ENCODE results near the gene KRTAP17-1.
"Not testable (repeated sequence)": the region's sequence is repeated elsewhere in the genome, so short reads cannot be mapped to it uniquely, and the experiment has no call there.

KRTAP17-1 gene

DNA sequence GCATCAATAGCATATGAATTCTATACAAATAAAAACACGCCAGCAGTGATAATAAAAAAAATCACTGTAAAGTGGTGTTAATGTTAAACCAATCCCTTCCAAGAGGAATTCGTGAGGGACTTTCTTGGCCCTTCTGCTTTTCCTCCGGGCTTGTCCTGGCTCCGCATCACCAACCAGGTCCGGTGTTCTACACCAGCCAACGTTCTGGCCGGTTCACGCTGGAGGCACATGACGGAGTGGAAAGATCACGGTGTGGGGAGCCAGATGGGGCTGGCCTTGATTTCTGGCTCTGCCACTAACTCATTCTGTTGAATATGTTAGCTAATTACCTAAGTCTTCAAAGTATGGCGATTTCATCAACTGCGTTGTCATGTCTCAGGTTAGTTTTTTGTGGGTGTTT is 11.4 kb downstream of the KRTAP17-1 start:
- no peak for DNase-seq (ENCODE audit: low read depth in 2 of 2)

DNA sequence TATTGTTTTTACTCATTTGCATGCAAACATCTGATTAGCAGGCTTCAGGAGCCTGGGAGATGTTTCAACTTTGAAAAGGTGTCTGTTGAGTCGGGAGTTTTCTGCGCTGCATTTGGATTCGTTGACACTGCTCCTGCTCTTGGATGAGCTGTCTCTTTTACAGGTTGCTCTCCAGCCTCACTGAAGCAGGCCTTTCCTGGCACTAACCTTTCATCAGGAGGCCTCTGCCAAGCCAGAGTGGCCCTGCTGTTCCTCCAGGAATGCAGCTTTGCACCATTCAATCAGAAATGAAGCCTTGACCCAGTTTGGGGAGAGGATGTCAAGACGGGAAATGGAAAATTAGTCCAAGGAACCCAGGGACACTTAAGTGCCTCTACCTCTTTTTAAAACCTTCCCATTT is 12.5 kb downstream of the KRTAP17-1 start:
- DNase-seq (ENCODE audit: low read depth in 2 of 2), result no peak

DNA sequence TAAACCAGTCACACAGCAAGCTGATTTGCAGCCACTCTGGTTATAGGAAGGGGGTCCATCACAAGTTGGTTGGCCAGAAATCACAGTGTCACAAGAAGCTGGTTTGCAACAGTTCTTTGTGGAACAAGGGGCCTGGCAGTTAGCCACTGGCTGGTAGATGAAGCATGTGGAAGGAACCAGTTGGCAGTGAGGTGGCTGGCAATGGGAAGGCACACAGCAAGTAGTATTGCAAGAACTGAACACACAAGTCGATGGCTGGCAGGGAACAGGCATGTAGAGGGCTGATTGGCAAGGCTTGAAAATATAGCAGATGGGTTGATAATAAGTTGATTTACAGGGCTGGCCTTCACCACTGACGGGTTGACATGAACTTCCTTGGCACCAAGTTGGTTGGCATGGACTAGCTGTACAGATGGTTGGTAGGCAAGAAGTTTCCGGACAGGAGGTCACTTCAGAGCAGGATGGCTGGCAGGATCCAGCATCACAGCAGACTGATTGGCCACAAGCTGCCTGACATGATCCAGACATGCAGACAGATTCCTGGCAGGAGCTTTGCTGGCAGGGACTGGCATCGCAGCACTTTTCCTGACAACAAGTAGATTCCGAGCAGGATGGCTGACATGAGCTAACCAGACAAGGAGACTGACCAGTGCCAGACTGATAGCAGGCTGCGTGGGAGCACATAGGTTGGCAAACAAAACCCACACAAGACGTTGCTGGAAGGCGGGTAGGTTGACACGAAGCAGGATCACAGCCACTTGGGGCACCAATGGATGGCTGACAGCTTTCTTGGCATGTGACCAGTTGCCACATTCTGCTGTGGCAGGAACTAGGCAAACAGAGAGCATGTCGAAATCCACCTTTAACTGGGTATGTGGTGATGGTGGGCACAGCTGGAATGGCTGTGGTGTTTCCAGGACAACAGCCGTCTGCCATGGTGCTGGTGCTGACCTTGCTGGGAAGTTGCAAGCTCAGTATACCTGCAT is 13.3 kb downstream of the KRTAP17-1 start, which contains the start of gene KRTAP29-1:
TSS of gene KRTAP29-1 (minus strand) at position 936 of the 986 bp plus-strand sequence. CDS start at position 936, 0 bp downstream.
- no peak for DNase-seq (ENCODE audit: low read depth in 2 of 2)

DNA sequence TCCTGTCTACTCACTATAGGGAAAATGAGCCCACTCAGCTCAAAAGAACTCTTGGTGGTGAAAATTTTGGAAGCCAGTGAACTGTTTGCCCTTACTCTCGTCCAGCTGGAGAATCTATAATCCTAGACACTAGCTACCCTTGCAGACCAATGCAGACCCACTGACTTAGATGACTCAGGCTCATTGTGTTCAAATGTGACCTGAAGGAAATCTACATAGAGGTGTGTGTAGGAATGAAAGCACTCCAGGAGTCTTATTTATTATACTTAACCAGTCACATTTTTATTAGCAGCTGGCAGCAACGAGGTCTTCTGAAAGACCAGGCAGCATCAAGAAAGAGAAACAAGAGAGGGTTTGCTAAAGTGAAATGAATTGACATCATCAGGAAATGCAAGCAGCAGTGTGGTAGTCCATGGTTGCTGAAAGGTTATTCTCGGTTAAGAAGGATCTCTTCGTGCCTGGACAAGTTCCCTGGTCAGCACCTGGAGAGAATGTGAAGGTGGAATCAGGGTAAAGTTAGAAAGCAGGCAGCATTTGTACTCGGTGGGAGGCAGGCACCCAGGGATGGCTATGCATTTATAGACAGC is 14.2 kb downstream of the KRTAP17-1 start:
- DNase-seq (ENCODE audit: low read depth in 2 of 2), result no peak

DNA sequence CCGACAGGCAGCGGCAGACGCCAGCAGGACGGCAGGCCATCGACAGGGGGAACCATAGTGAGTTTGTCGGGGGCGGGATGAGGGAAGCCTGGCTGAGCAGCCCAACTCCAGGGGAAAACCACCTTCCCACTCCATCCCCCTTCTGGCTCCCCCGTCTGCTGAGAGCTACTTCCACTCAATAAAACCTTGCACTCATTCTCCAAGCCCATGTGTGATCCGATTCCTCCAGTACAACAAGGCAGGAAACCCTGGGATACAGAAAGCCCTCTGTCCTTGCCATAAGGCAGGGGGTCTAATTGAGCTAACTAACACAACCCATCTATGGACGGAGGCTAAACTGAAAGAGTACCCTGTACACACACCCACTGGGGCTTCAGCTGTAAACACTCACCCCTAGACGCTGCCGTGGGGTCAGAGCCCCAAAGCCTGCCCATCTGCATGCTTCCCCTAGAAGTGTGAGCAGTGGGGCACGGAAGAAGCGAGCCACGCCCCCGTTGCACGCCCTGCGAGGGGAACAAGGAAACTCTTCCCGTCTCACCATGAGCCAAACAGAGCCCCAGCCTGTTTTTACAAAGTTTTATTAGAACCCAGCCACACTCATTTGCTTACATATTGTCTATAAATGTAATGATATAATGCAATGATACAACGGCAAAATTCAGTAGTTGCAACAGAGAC is 16.9 kb downstream of the KRTAP17-1 start:
- no peak for DNase-seq (ENCODE audit: low read depth in 2 of 2)

DNA sequence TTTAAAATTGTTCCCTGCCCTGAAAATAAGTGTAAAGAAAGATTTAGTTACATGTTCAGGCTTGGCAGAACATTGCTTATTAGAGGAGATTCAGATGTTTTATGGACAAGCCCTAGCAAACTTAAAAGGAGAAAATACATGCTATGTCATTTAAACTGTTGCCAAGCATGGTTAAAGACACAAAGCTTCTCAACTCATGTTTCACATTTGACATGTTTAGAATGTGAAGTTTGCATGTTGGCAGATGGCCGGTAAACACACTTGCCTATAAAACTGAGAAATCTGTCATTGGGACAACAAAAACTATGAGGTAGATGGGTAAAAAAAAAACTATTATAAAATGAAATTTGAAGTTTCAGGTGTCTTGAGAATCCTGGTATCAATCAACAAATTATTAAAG is 18.7 kb downstream of the KRTAP17-1 start:
- DNase-seq (ENCODE audit: low read depth in 2 of 2), result no peak

DNA sequence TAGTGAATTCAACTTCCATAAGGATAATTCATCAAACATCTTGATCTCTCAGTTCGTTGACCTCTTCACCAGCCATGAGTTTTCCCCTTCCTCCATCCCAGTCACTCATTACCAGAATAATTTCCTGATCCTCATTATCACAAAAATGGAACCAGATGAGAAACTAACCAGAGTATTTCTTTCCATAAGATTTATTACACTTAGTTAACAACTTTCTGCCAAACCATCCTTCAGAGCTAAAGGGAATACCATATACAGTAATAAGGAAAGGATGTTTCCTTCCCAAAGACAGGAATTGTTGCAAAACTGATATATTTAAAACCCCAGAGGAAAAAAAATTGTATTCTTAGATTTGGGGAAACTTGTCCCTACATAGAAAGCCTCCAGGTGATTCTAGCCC is 21.5 kb downstream of the KRTAP17-1 start:
- DNase-seq (ENCODE audit: low read depth in 2 of 2), result no peak

DNA sequence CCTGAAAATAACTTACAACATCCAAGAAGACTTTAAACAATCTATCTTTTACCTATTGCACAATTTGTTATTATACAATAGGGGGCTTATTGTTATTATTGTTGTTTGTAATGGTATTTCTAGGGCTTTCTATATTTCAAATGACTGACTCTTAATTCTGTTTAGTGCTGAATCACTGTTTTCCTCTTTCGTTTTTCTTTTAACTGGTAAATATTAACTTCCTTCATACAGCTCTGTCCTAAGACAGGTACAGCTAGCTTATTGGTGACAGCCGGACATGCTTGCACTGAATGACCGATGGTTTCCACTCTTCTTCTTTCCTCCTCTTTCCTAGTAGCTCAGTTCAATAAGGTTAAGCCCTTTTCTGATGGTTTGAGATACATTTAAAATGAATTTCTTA is 28.5 kb downstream of the KRTAP17-1 start:
- no peak for DNase-seq (ENCODE audit: low read depth in 2 of 2)

DNA sequence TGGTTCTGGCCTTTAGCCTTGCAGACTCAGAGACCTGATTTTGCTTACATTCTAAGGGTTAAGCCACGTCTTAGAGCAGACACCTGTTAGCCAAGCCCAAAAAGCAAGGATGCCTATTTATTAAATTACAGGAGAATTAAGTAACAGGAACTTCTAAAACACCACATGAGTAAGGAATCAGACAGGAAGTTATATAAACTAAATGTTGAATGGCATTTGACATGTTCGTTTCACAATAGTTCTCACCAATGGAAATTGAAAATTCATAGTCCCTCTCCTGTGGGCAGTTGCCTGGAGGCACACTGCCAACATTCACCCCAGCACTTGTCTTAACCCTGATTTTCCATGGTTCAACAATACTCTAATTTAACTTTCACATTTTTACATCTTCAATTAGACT is 31.0 kb downstream of the KRTAP17-1 start:
- no peak for DNase-seq (ENCODE audit: low read depth in 2 of 2)

DNA sequence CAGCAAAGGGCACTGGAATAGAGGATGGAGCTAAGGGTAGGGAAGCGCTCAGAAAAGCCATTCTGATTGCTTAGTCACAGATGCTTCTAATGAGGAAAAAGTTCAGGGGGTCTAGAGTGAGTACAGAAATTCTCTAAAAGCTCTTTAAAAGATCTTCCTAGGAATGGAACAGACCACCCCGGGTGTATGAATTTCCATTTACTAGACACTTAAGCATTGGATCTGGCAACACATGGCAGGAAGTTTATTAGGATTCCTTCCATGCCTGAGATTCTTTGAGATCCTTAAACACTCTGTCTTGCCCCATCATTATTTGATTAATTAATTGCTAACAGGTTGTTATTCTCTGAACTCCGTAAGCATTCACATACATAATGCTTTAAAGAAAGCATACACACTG is 31.5 kb downstream of the KRTAP17-1 start:
- DNase-seq (ENCODE audit: low read depth in 2 of 2), result no peak

DNA sequence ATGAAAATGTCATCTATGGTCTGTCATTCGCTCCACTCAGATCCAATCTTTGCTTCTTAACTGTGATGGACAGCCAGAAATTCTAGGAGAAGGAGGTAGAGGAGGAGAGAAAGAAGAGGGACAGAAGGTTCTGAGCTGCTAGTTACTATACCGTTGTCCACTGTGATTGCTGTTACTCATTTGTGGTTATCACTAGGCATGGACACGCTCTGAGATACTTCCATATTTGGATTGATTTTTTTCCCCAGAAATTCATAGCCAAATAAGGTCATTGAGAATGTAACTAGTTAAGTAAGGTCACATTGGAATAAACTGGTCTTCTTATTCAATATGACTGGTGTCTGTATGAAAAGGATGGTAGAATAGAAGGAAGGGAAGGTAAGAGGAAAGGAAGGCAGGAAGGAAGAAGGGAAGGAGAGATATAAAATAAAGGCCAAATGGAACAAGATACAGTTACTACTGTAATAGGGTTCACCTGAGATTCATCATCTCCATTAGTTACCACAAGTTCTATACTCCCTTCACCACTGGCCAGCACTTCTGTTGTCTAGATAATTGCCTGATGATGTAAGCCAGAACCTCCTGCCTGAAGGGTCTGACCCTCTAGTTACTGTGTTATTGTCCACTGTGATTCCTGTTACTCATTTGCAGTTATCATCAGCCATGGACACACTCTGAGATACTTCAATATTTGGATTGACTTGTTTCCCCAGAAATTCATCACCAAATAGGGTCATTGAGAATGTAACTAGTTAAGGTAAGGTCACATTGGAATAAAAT is 37.1 kb downstream of the KRTAP17-1 start:
- DNase-seq (ENCODE audit: low read depth in 2 of 2), result no peak

DNA sequence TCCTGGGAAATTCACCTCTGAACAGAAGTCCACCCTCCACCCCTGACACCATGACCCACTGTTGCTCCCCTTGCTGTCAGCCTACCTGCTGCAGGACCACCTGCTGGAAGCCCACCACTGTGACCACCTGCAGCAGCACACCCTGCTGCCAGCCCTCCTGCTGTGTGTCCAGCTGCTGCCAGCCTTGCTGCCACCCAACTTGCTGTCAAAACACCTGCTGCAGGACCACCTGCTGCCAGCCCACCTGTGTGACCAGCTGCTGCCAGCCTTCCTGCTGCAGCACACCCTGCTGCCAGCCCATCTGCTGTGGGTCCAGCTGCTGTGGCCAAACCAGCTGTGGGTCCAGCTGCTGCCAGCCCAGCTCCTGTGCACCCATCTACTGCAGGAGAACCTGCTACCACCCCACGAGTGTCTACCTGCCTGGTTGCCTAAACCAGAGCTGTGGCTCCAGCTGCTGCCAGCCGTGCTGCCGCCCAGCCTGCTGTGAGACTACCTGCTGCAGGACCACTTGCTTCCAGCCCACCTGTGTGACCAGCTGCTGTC is 39.8 kb downstream of the KRTAP17-1 start, which contains the start of gene KRTAP9-7:
TSS of gene KRTAP9-7 (plus strand) at position 51 of the 543 bp plus-strand sequence. CDS start at position 51, 0 bp downstream.
- not testable (repeated sequence) for DNase-seq (ENCODE audit: low read depth in 2 of 2)

DNA sequence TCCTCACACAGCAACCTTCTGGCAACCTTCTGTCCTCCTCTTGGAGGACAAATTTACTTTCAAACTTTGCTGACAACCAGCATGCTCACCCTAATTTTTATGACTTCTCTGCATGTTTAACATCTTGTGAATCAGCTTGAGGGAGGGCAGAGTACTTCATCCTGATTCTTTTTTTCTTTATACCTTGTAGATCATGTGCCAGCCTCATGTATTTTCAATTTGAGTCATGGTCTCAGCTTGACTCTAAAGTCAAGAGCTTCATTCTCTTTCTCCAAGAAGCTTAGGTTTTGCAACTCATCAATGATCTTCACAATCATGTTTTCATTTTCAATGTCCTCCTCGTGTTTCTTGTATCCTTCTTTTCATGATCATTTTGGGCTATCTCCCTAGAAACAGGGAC is 43.7 kb downstream of the KRTAP17-1 start:
- no peak for DNase-seq (ENCODE audit: low read depth in 2 of 2)

DNA sequence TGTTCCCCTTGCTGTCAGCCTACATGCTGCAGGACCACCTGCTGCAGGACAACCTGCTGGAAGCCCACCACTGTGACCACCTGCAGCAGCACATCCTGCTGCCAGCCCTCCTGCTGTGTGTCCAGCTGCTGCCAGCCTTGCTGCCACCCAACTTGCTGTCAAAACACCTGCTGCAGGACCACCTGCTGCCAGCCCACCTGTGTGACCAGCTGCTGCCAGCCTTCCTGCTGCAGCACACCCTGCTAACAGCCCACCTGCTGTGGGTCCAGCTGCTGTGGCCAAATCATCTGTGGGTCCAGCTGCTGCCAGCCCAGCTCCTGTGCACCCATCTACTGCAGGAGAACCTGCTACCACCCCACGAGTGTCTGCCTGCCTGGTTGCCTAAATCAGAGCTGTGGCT is 44.2 kb downstream of the KRTAP17-1 start:
- not testable (repeated sequence) for DNase-seq (ENCODE audit: low read depth in 2 of 2)

DNA sequence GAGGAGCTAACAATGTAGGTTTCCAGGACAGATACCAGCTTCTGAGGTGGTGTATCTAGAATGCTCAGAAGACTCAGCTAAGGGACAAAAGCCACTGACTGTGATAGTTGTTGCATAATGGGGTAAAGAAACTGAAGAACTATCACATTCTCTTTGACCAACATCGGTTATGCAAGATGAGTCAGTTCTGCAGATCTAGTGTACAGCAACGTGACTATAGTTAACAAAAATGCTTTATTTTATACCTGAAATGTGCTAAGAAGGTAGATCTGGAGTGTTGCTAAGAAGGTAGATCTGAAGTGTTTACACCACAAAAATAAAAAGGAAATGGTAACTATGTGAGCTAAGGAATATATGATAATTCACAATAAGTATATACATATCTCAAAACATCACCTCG is 47.8 kb downstream of the KRTAP17-1 start:
- DNase-seq (ENCODE audit: low read depth in 2 of 2), result no peak

DNA sequence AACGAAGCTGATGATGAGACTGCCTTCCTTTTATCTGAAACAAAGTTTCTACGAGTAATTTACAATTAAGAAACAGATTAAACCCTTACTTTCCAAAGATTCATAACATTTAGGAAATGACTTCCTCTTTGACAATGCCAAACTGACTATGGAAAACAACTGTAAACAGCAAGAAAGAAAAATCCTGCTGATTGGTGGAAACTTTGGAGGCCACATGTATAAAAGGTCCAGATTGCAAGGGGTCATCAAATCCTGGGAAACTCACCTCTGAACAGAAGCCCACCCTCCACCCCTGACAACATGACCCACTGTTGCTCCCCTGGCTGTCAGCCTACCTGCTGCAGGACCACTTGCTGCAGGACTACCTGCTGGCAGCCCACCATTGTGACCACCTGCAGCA is 50.4 kb downstream of the KRTAP17-1 start, which contains the start of gene KRTAP9-6:
TSS of gene KRTAP9-6 (plus strand) at position 301 of the 400 bp plus-strand sequence. CDS start at position 301, 0 bp downstream.
- DNase-seq (ENCODE audit: low read depth in 2 of 2), result no peak
